ENCODE data around the gene CEBPG. TPM values are rescaled to one million over a fixed set of nuclear protein-coding genes. Genes with fewer than 3 reads are reported as not detected.
A peak's percentile ranks its signal among the peaks of the same experiment; 100 is the strongest.

Gene CEBPG
- total RNA-seq, 1 experiment from 2014 or later = 51.1 TPM

GRCh38 chr19:33375156-33375836 lies 1.8 kb downstream of the CEBPG start:
- ChIA-PET POLR2A (interaction anchor here (1.7 to 2.6 kb wide), 2 partner anchors 8 to 72 kb away, joined by 5 to 17 read pairs; partner anchors contain the start of gene CEBPA), CTCF (no interaction called here), RAD21 (ENCODE audit: low non-redundant PET in 1 of 2, low total read pairs in 2 of 2, uncharacterized antibody in 2 of 2, unreplicated experiment in 2 of 2) (no interaction called here)
- DNase-seq (ENCODE audit: low read depth, low spot score) = no peak
- no peak overlapping the region for H3K27ac ChIP-seq (ENCODE audit: low read depth, low read length)
- intact Hi-C loops (cut with micrococcal nuclease) = no loop called here
- H3K9ac ChIP-seq (ENCODE audit: low read length) = peak overlapping the region; percentile 87; the same call in 1 of the 2 replicates
- no peaks in the 10 kb centered on the region for H3K9me3 ChIP-seq (ENCODE audit: control insufficient read depth in 1 of 2, insufficient read depth in 1 of 2, low read depth in 1 of 2, low read length in 2 of 2)
- peaks cover 63% of the 10 kb centered on the region for H3K79me2 ChIP-seq (ENCODE audit: insufficient read depth, low read length)
- peaks cover 30 to 49% of the 10 kb centered on the region in 2 experiments for H3K4me1 ChIP-seq (ENCODE audit: control insufficient read depth in 1 of 2, insufficient read depth in 2 of 2, low read length in 2 of 2)
- H2AFZ ChIP-seq (ENCODE audit: low read depth, low read length, poor library complexity, severe bottlenecking) = no peak overlapping the region
- peak overlapping the region; percentile 90 to 94 for H3K4me3 ChIP-seq (replicated peaks in 1 of 2; ENCODE audit: low read depth in 1 of 2, low read length in 2 of 2)
- H4K20me1 ChIP-seq (ENCODE audit: insufficient read depth) = peaks cover 31% of the 10 kb centered on the region; the same call in 1 of the 2 replicates
- H3K27me3 ChIP-seq (ENCODE audit: insufficient read depth, low read length) = no peaks in the 10 kb centered on the region
- TF ChIP-seq RAD21 (IDR thresholded peaks at IDR 0.05; ENCODE audit: low read depth) = no peak
- TF ChIP-seq MAX (IDR thresholded peaks at IDR 0.05) = no peak
- 0 out of 2 replicates have a peak, but pooled peaks have one; percentile 1 for TF ChIP-seq CEBPB (IDR thresholded peaks at IDR 0.05; ENCODE audit: low read depth)
- no peak for TF ChIP-seq ZBTB33 (IDR thresholded peaks at IDR 0.05; ENCODE audit: extremely low read depth, insufficient replicate concordance, low read length)
- no peak for TF ChIP-seq CBX3 (IDR thresholded peaks at IDR 0.05; ENCODE audit: low read depth)
- no peak for TF ChIP-seq POLR2A (IDR thresholded peaks at IDR 0.05; ENCODE audit: borderline replicate concordance, extremely low read depth, insufficient read depth, insufficient read length)
- H3K4me2 ChIP-seq (ENCODE audit: low read length) = peak overlapping the region; percentile 98
- H3K9me2 ChIP-seq (ENCODE audit: insufficient read depth) = no peaks in the 10 kb centered on the region
- BruUV-seq (replicated peaks) = no TSS peak
- ATAC-seq = no peak
- H3K36me3 ChIP-seq (ENCODE audit: control insufficient read depth in 1 of 2, insufficient read depth in 2 of 2, low read length in 2 of 2) = peaks cover 5 to 10% of the 10 kb centered on the region in 2 experiments; a peak in 2 of 4 replicates
